Measurements from ENCODE around the gene TMA7B.

Gene TMA7B

GRCh38 chr22:39965748-39966147, 5.6 kb downstream of the TMA7B start:
- no peaks in the 10 kb centered on the region for H3K9me3 ChIP-seq (ENCODE audit: low read length)
- H2AFZ ChIP-seq (ENCODE audit: low read depth, low read length) = no peak overlapping the region
- peaks cover 12% of the 10 kb centered on the region for H3K27me3 ChIP-seq (ENCODE audit: insufficient read depth, low read length)
- no peak overlapping the region for H3K4me3 ChIP-seq (ENCODE audit: low read length)
- H3K4me1 ChIP-seq (ENCODE audit: insufficient read depth, low read length) = peaks cover 3% of the 10 kb centered on the region
- H3K36me3 ChIP-seq (ENCODE audit: insufficient read depth, low read length) = no peaks in the 10 kb centered on the region

GRCh38 chr22:39966470-39966869, 6.3 kb downstream of the TMA7B start:
- Histone ChIP-seq H3K27me3 (ENCODE audit: insufficient read depth, low read length) (peaks cover 12% of the 10 kb centered on the region), H3K4me1 (ENCODE audit: insufficient read depth, low read length) (peaks cover 3% of the 10 kb centered on the region), H3K36me3 (ENCODE audit: insufficient read depth, low read length) (no peaks in the 10 kb centered on the region), H2AFZ (ENCODE audit: low read depth, low read length) (no peak overlapping the region), H3K4me3 (ENCODE audit: low read length) (no peak overlapping the region), H3K9me3 (ENCODE audit: low read length) (no peaks in the 10 kb centered on the region)

GRCh38 chr22:39967103-39967829, 7.1 kb downstream of the TMA7B start:
- Histone ChIP-seq H2AFZ (ENCODE audit: low read depth, low read length) (no peak overlapping the region), H3K9me3 (ENCODE audit: low read length) (no peaks in the 10 kb centered on the region), H3K4me1 (ENCODE audit: insufficient read depth, low read length) (peaks cover 3% of the 10 kb centered on the region), H3K36me3 (ENCODE audit: insufficient read depth, low read length) (no peaks in the 10 kb centered on the region), H3K27me3 (ENCODE audit: insufficient read depth, low read length) (peaks cover 12% of the 10 kb centered on the region), H3K4me3 (ENCODE audit: low read length) (no peak overlapping the region)

- Histone ChIP-seq H3K27me3 (ENCODE audit: insufficient read depth, low read length) (peaks cover 12% of the 10 kb centered on the region), H3K9me3 (ENCODE audit: low read length) (no peaks in the 10 kb centered on the region), H3K36me3 (ENCODE audit: insufficient read depth, low read length) (no peaks in the 10 kb centered on the region), H2AFZ (ENCODE audit: low read depth, low read length) (no peak overlapping the region), H3K4me1 (ENCODE audit: insufficient read depth, low read length) (peaks cover 3% of the 10 kb centered on the region), H3K4me3 (ENCODE audit: low read length) (no peak overlapping the region)
Observed at GRCh38 chr22:39967996-39968972, 8.1 kb downstream of the TMA7B start.

GRCh38 chr22:39970742-39971141, 10.5 kb downstream of the TMA7B start:
- H3K27me3 ChIP-seq (ENCODE audit: insufficient read depth, low read length) = peaks cover 15% of the 10 kb centered on the region
- H3K4me1 ChIP-seq (ENCODE audit: insufficient read depth, low read length) = peaks cover 3% of the 10 kb centered on the region
- no peaks in the 10 kb centered on the region for H3K9me3 ChIP-seq (ENCODE audit: low read length)
- no peak overlapping the region for H3K4me3 ChIP-seq (ENCODE audit: low read length)
- H2AFZ ChIP-seq (ENCODE audit: low read depth, low read length) = no peak overlapping the region
- no peaks in the 10 kb centered on the region for H3K36me3 ChIP-seq (ENCODE audit: insufficient read depth, low read length)

GRCh38 chr22:39972641-39973040, 12.4 kb downstream of the TMA7B start:
- H2AFZ ChIP-seq (ENCODE audit: low read depth, low read length) = no peak overlapping the region
- no peak overlapping the region for H3K4me3 ChIP-seq (ENCODE audit: low read length)
- no peaks in the 10 kb centered on the region for H3K9me3 ChIP-seq (ENCODE audit: low read length)
- H3K27me3 ChIP-seq (ENCODE audit: insufficient read depth, low read length) = peaks cover 15% of the 10 kb centered on the region
- H3K4me1 ChIP-seq (ENCODE audit: insufficient read depth, low read length) = peaks cover 3% of the 10 kb centered on the region
- H3K36me3 ChIP-seq (ENCODE audit: insufficient read depth, low read length) = no peaks in the 10 kb centered on the region

- no peaks in the 10 kb centered on the region for H3K4me1 ChIP-seq (ENCODE audit: insufficient read depth, low read length)
- no peak overlapping the region for H3K4me3 ChIP-seq (ENCODE audit: low read length)
- peaks cover 9% of the 10 kb centered on the region for H3K27me3 ChIP-seq (ENCODE audit: insufficient read depth, low read length)
- H3K36me3 ChIP-seq (ENCODE audit: insufficient read depth, low read length) = no peaks in the 10 kb centered on the region
- no peaks in the 10 kb centered on the region for H3K9me3 ChIP-seq (ENCODE audit: low read length)
- no peak overlapping the region for H2AFZ ChIP-seq (ENCODE audit: low read depth, low read length)
Observed at GRCh38 chr22:39973656-39974055, 13.5 kb downstream of the TMA7B start.

- no peak overlapping the region for H3K4me3 ChIP-seq (ENCODE audit: low read length)
- H3K4me1 ChIP-seq (ENCODE audit: insufficient read depth, low read length) = no peaks in the 10 kb centered on the region
- H3K36me3 ChIP-seq (ENCODE audit: insufficient read depth, low read length) = no peaks in the 10 kb centered on the region
- H2AFZ ChIP-seq (ENCODE audit: low read depth, low read length) = no peak overlapping the region
- no peaks in the 10 kb centered on the region for H3K9me3 ChIP-seq (ENCODE audit: low read length)
- H3K27me3 ChIP-seq (ENCODE audit: insufficient read depth, low read length) = peaks cover 5% of the 10 kb centered on the region
Observed at GRCh38 chr22:39974065-39974464, 13.9 kb downstream of the TMA7B start.

- Histone ChIP-seq H3K4me1 (ENCODE audit: insufficient read depth, low read length) (no peaks in the 10 kb centered on the region), H3K27me3 (ENCODE audit: insufficient read depth, low read length) (peaks cover 3% of the 10 kb centered on the region)
Observed at GRCh38 chr22:39979048-39979447, 18.9 kb downstream of the TMA7B start.

GRCh38 chr22:39979458-39979857, 19.3 kb downstream of the TMA7B start:
- H3K27me3 ChIP-seq (ENCODE audit: insufficient read depth, low read length) = peaks cover 3% of the 10 kb centered on the region

More at GRCh38 chr22:39979048-39979447, 18.9 kb downstream of the TMA7B start:
- Histone ChIP-seq H3K36me3 (ENCODE audit: insufficient read depth, low read length) (no peaks in the 10 kb centered on the region), H3K4me3 (ENCODE audit: low read length) (no peak overlapping the region), H3K9me3 (ENCODE audit: low read length) (no peaks in the 10 kb centered on the region), H2AFZ (ENCODE audit: low read depth, low read length) (no peak overlapping the region)

GRCh38 chr22:39980596-39980995, 20.4 kb downstream of the TMA7B start:
- no peaks in the 10 kb centered on the region for H3K4me1 ChIP-seq (ENCODE audit: insufficient read depth, low read length)
- H3K36me3 ChIP-seq (ENCODE audit: insufficient read depth, low read length) = no peaks in the 10 kb centered on the region
- H2AFZ ChIP-seq (ENCODE audit: low read depth, low read length) = no peak overlapping the region

More at GRCh38 chr22:39979458-39979857, 19.3 kb downstream of the TMA7B start:
- H2AFZ ChIP-seq (ENCODE audit: low read depth, low read length) = no peak overlapping the region
- no peaks in the 10 kb centered on the region for H3K36me3 ChIP-seq (ENCODE audit: insufficient read depth, low read length)
- H3K9me3 ChIP-seq (ENCODE audit: low read length) = no peaks in the 10 kb centered on the region
- no peaks in the 10 kb centered on the region for H3K4me1 ChIP-seq (ENCODE audit: insufficient read depth, low read length)
- no peak overlapping the region for H3K4me3 ChIP-seq (ENCODE audit: low read length)

GRCh38 chr22:39983346-39983745, 23.1 kb downstream of the TMA7B start:
- Histone ChIP-seq H2AFZ (ENCODE audit: low read depth, low read length) (no peak overlapping the region), H3K9me3 (ENCODE audit: low read length) (no peaks in the 10 kb centered on the region), H3K27me3 (ENCODE audit: insufficient read depth, low read length) (peaks cover 4% of the 10 kb centered on the region), H3K4me1 (ENCODE audit: insufficient read depth, low read length) (no peaks in the 10 kb centered on the region), H3K4me3 (ENCODE audit: low read length) (no peak overlapping the region), H3K36me3 (ENCODE audit: insufficient read depth, low read length) (no peaks in the 10 kb centered on the region)

More at GRCh38 chr22:39980596-39980995, 20.4 kb downstream of the TMA7B start:
- Histone ChIP-seq H3K27me3 (ENCODE audit: insufficient read depth, low read length) (peaks cover 4% of the 10 kb centered on the region), H3K9me3 (ENCODE audit: low read length) (no peaks in the 10 kb centered on the region), H3K4me3 (ENCODE audit: low read length) (no peak overlapping the region)

GRCh38 chr22:39984006-39984405, 23.8 kb downstream of the TMA7B start:
- peaks cover 4% of the 10 kb centered on the region for H3K27me3 ChIP-seq (ENCODE audit: insufficient read depth, low read length)
- no peaks in the 10 kb centered on the region for H3K4me1 ChIP-seq (ENCODE audit: insufficient read depth, low read length)
- no peak overlapping the region for H3K4me3 ChIP-seq (ENCODE audit: low read length)
- H3K36me3 ChIP-seq (ENCODE audit: insufficient read depth, low read length) = no peaks in the 10 kb centered on the region
- H3K9me3 ChIP-seq (ENCODE audit: low read length) = no peaks in the 10 kb centered on the region
- no peak overlapping the region for H2AFZ ChIP-seq (ENCODE audit: low read depth, low read length)
